Measurements from ENCODE around the gene SLC25A4. TPM values are rescaled to one million over a fixed set of nuclear protein-coding genes. Genes with fewer than 3 reads are reported as not detected.

SLC25A4 gene
- total and polyA plus RNA-seq, 8 donors, result 11.3 to 57.3 (median 16.0) TPM

- DNase-seq, result no peak
- Histone ChIP-seq H3K27ac (no peak overlapping the region), H3K4me3 (no peak overlapping the region), H3K36me3 (peaks cover 0 to 44% of the 10 kb centered on the region in 2 donors), H3K9me3 (no peaks in the 10 kb centered on the region), H3K27me3 (no peaks in the 10 kb centered on the region), H3K4me1 (peaks cover 0 to 3% of the 10 kb centered on the region in 2 donors)
- no peak for ATAC-seq
- no peak for TF ChIP-seq CTCF (IDR thresholded peaks at IDR 0.05)
- intact Hi-C loops (cut with DNase I), result no loop called here
These were observed 24.2 kb downstream of the SLC25A4 start for GRCh38 chr4:185167234-185167633.

- DNase-seq, result no peak
- intact Hi-C loops (cut with DNase I), result no loop called here
- Histone ChIP-seq H3K4me3 (no peak overlapping the region), H3K36me3 (peaks cover 0 to 29% of the 10 kb centered on the region in 2 donors), H3K4me1 (no peaks in the 10 kb centered on the region), H3K9me3 (no peaks in the 10 kb centered on the region), H3K27ac (no peak overlapping the region), H3K27me3 (no peaks in the 10 kb centered on the region)
- no peak for TF ChIP-seq CTCF (IDR thresholded peaks at IDR 0.05)
- ATAC-seq, result no peak
These were observed 28.5 kb downstream of the SLC25A4 start for GRCh38 chr4:185171373-185172071.

- TF ChIP-seq CTCF (IDR thresholded peaks at IDR 0.05), result no peak
These were observed 36.4 kb downstream of the SLC25A4 start for GRCh38 chr4:185179488-185179887.

GRCh38 chr4:185182239-185182638 lies 39.2 kb downstream of the SLC25A4 start:
- H3K4me3 ChIP-seq, result no peak overlapping the region
- intact Hi-C loops (cut with DNase I), result no loop called here
- TF ChIP-seq CTCF (IDR thresholded peaks at IDR 0.05), result no peak
- DNase-seq (no peak), ATAC-seq (peak; percentile 6)
- no peaks in the 10 kb centered on the region for H3K27me3 ChIP-seq
- H3K9me3 ChIP-seq, result no peaks in the 10 kb centered on the region
- no peak overlapping the region for H3K27ac ChIP-seq
- H3K4me1 ChIP-seq, result peaks cover 0 to 8% of the 10 kb centered on the region in 2 donors
- no peaks in the 10 kb centered on the region for H3K36me3 ChIP-seq

More at GRCh38 chr4:185179488-185179887, 36.4 kb downstream of the SLC25A4 start:
- DNase-seq, result no peak
- ATAC-seq, result no peak
- no peaks in the 10 kb centered on the region for H3K27me3 ChIP-seq
- no peak overlapping the region for H3K4me3 ChIP-seq
- no peak overlapping the region for H3K27ac ChIP-seq
- H3K36me3 ChIP-seq, result no peaks in the 10 kb centered on the region
- H3K4me1 ChIP-seq, result peaks cover 0 to 8% of the 10 kb centered on the region in 2 donors
- H3K9me3 ChIP-seq, result no peaks in the 10 kb centered on the region
- intact Hi-C loops (cut with DNase I), result no loop called here

- DNase-seq (peak in 3 of 4 donors; percentile 63 to 91 (median 73)), ATAC-seq (peak; percentile 72)
- Histone ChIP-seq H3K9me3 (no peaks in the 10 kb centered on the region), H3K4me1 (peaks cover 0 to 8% of the 10 kb centered on the region in 2 donors), H3K36me3 (peaks cover 0 to 8% of the 10 kb centered on the region in 2 donors), H3K4me3 (no peak overlapping the region), H3K27ac (no peak overlapping the region), H3K27me3 (no peaks in the 10 kb centered on the region)
- intact Hi-C loops (cut with DNase I), result no loop called here
- peak; percentile 75 to 89 for TF ChIP-seq CTCF (IDR thresholded peaks at IDR 0.05)
These were observed 40.7 kb downstream of the SLC25A4 start for GRCh38 chr4:185183622-185184281.
